GM12878 (cell line): ENCODE results near the gene NPAS2. TPM values are rescaled to one million over a fixed set of nuclear protein-coding genes. Genes with fewer than 3 reads are reported as not detected.

Source experiments
- ATAC-seq: fragments of 200-7000 bp; cut with Tn5 transposase; 3 replicates; pipeline ENCODE4 v1.9.1; 2020; ENCODE audit warnings: mild to moderate bottlenecking, moderate library complexity
- BruUV-seq: library from RNA; stranded (reverse); fragments of 400-500 nt; replicated peaks from 2 replicates; lab custom pipeline; 2021; lab: Mats Ljungman, UMichigan
- CTCF ChIA-PET: fragments of 300-600 bp; sonication (Branson Sonifier 250); formaldehyde crosslinking; extraction: SDS; loops from one replicate; lab custom pipeline; 2021; ENCODE audit warnings: inconsistent platforms; lab: Yijun Ruan, JAX
- POLR2A ChIA-PET: fragments of 350-600 bp; formaldehyde crosslinking; extraction: SDS; loops from one replicate; lab custom pipeline; 2021; ENCODE audit warnings: inconsistent platforms; lab: Charles Lee
- RAD21 ChIA-PET: fragments of 300-600 bp; sonication (Branson Sonifier 250); formaldehyde crosslinking; loops from one replicate; lab custom pipeline; 2023; ENCODE audit warnings: antibody characterized with exemption; ENCODE audit not compliant: unreplicated experiment; lab: Charles Lee
- SMC1A ChIA-PET: fragments of 300-600 bp; sonication (Branson Sonifier 250); formaldehyde crosslinking; loops from one replicate; lab custom pipeline; 2023; ENCODE audit not compliant: unreplicated experiment, uncharacterized antibody; lab: Charles Lee
- DNase-seq: peaks from one replicate; pipeline ENCODE4 v3.0.0-alpha.2; 2011; ENCODE audit warnings: low read depth, low spot score
- FAIRE-seq: peaks from 3 replicates; lab custom pipeline; 2011; peaks lifted over from hg19 to GRCh38; lab: Jason Lieb, UNC
- H2AFZ ChIP-seq: 2 replicates; pipeline ENCODE4 v1.6.0; 2011; ENCODE audit warnings: low read depth, low read length, control low read depth; ENCODE audit not compliant: control insufficient read depth
- H3K27ac ChIP-seq: 2 replicates; pipeline ENCODE4 v1.5.1; 2011; ENCODE audit warnings: control low read depth; ENCODE audit not compliant: control insufficient read depth, insufficient read depth
- H3K27me3 ChIP-seq, 2 experiments: replicated peaks in 1 of 2; 2 replicates each; pipeline versions ENCODE4 v1.6.0 to v1.6.1; 2011; ENCODE audit warnings: low read length in 1 of 2; ENCODE audit not compliant: control insufficient read depth in 2 of 2, insufficient read depth in 2 of 2
- H3K36me3 ChIP-seq, 2 experiments: 2 replicates each; pipeline ENCODE4 v1.5.1; 2011; ENCODE audit warnings: low read length in 1 of 2; ENCODE audit not compliant: control insufficient read depth in 2 of 2, insufficient read depth in 2 of 2
- H3K4me1 ChIP-seq: 2 replicates; pipeline ENCODE4 v1.6.1; 2011; ENCODE audit warnings: mild to moderate bottlenecking, low read length, moderate library complexity, mixed read lengths; ENCODE audit not compliant: control insufficient read depth, insufficient read depth
- H3K4me2 ChIP-seq: 2 replicates; pipeline ENCODE4 v1.6.0; 2011; ENCODE audit warnings: control low read depth; ENCODE audit not compliant: control insufficient read depth, insufficient read depth
- H3K4me3 ChIP-seq: fragments of 200-600 bp; sonication (generic); 2 replicates; pipeline ENCODE4 v1.5.1; 2016
- H3K79me2 ChIP-seq: 2 replicates; pipeline ENCODE4 v1.6.0; 2011; ENCODE audit warnings: low read length; ENCODE audit not compliant: control insufficient read depth, insufficient read depth
- H3K9ac ChIP-seq: 2 replicates; pipeline ENCODE4 v1.8.0; 2011; ENCODE audit warnings: low read length, control low read depth, mixed read lengths; ENCODE audit not compliant: control insufficient read depth, insufficient read depth
- H3K9me3 ChIP-seq: replicated peaks from 3 replicates; pipeline ENCODE4 v1.5.1; 2011; ENCODE audit warnings: mild to moderate bottlenecking, low read length; ENCODE audit not compliant: control insufficient read depth, insufficient read depth
- H4K20me1 ChIP-seq: 2 replicates; pipeline ENCODE4 v1.6.0; 2011; ENCODE audit not compliant: control insufficient read depth, insufficient read depth
- BMI1 ChIP-seq: fragments of 450-650 bp; IDR thresholded peaks from 2 replicates; pipeline ENCODE4 v1.6.1; 2016; ENCODE audit warnings: mild to moderate bottlenecking, moderate library complexity, borderline replicate concordance
- CBX3 ChIP-seq: fragments of 200-600 bp; sonication (generic); IDR thresholded peaks from 2 replicates; pipeline ENCODE4 v1.6.1; 2016; ENCODE audit warnings: low read depth, borderline replicate concordance
- CHD2 ChIP-seq: IDR thresholded peaks from 2 replicates; pipeline ENCODE4 v1.6.1; 2011; ENCODE audit warnings: low read depth, low read length, improper control_type of control experiment, borderline replicate concordance
- FOS ChIP-seq: IDR thresholded peaks from 3 replicates; pipeline ENCODE4 v1.6.1; 2011; ENCODE audit warnings: borderline replicate concordance; ENCODE audit not compliant: insufficient read length; ENCODE audit errors: extremely low read depth
- HDAC2 ChIP-seq: fragments of 200-600 bp; sonication (generic); IDR thresholded peaks from 2 replicates; pipeline ENCODE4 v1.6.1; 2017
- PAX5 ChIP-seq: IDR thresholded peaks from 2 replicates; pipeline ENCODE4 v1.6.1; 2011; ENCODE audit warnings: low read depth, low read length, borderline replicate concordance
- TAF1 ChIP-seq: IDR thresholded peaks from 2 replicates; pipeline ENCODE4 v1.6.1; 2011; ENCODE audit warnings: mild to moderate bottlenecking, low read depth, low read length, borderline replicate concordance
- TCF7 ChIP-seq: IDR thresholded peaks from 2 replicates; pipeline ENCODE4 v1.6.1; 2014; ENCODE audit warnings: antibody characterized with exemption, borderline replicate concordance
- ZBED1 ChIP-seq: IDR thresholded peaks from 2 replicates; pipeline ENCODE4 v1.6.1; 2016; ENCODE audit warnings: borderline replicate concordance
- WGBS: methylation state at CpG from one replicate; pipeline ENCODE4 v1.1.6; 2016; ENCODE audit warnings: low lambda C conversion rate; ENCODE audit not compliant: insufficient replicate concordance, insufficient coverage; ENCODE audit errors: missing lambda C conversion rate; 5-methylcytosine and 5-hydroxymethylcytosine counted together
- in situ Hi-C: fragments of 300-500 bp; cut with MboI; formaldehyde crosslinking; loops from 9 replicates; pipeline ENCODE4 v1.14.3; 2018; ENCODE audit warnings: mixed read lengths
- intact Hi-C: fragments of 100-400 bp; cut with micrococcal nuclease; formaldehyde crosslinking; loops from one replicate; pipeline ENCODE4 v1.14.2; 2022; ENCODE audit not compliant: unreplicated experiment
- polyA plus RNA-seq, 11 experiments: library from polyadenylated mRNA; depleted of rRNA in 4 of 11; unstranded in 6 of 11; stranded (reverse) in 5 of 11; fragments of >200 nt; fragmentation: Nextera tagmentation in 4 of 11; fragmentation: Illumina TruSeq in 1 of 11; extraction: Ambion mirVana in 4 of 11; extraction: Trizol in 1 of 11; gene quantifications; 1 replicate in 1 of 11; 2 replicates in 10 of 11; pipeline versions ENCODE4 v1.2.1 to v1.2.3, GENCODE V29; 2011 to 2016; ENCODE audit warnings: inconsistent platforms in 2 of 11, missing spikeins in 2 of 11, low read depth in 1 of 11
- total RNA-seq, 4 experiments: library from RNA; depleted of rRNA in 3 of 4; stranded (reverse); fragments of >200 nt in 3 of 4; fragmentation: Illumina TruSeq in 1 of 4; extraction: Trizol in 1 of 4; gene quantifications; 2 replicates each; pipeline versions ENCODE4 v1.2.1 to v1.2.3, GENCODE V29; 2013 to 2021
- TF ChIP-seq, protein P1 (sequence below): fragments of 450-650 bp; IDR thresholded peaks from 2 replicates; pipeline ENCODE4 v1.6.1; 2014; ENCODE audit warnings: mild to moderate bottlenecking
- TF ChIP-seq, protein P2 (sequence below): fragments of 450-650 bp; IDR thresholded peaks from 2 replicates; pipeline ENCODE4 v1.6.1; 2016; ENCODE audit warnings: mild to moderate bottlenecking
- TF ChIP-seq, protein P3 (sequence below): IDR thresholded peaks from 2 replicates; pipeline ENCODE4 v1.6.1; 2011; ENCODE audit warnings: low read depth, mild to moderate bottlenecking, low read length, moderate library complexity, borderline replicate concordance; ENCODE audit errors: extremely low read depth

Gene NPAS2
- total and polyA plus RNA-seq, 10 of the 15 experiments (the other 5 are each of a cell fraction or from before 2014, with no cell fraction given), result 0.08 TPM; not detected in 9

DNA sequence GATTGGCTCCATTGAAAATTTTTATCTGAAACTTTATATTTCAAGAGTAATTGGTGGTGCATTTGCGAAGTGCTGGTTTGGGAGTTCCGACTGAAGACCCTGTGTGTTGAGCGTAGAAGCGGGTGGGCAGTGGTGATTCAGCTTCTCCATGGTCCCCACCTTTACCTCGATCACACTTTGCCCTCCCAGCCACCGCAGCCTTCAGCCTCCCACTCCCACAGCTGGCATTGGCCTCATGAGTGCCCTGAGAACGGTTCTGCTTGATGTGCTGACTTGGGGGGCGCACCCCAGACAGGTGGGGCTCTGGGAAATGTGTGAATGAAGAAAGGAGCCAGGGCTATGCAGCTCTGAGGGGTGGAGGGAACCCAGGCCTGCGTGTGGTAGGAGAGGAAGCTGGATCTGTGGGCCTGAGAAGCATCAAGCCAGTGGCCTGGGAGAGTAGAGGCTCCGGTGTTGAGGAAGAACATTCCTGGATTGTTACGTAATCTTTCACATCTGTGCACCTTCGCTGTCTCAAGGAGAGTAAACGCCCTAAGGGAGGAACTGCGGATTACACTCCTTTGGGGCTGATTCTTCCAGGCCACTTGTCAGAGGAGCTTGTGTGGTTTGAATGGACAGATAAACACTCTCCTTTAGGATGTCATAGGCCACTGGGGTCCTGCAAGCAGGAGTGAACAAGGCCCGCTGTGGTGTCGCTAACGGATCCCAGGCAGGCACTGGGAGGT, 83.8 kb downstream of the NPAS2 start:
- no peak for DNase-seq
- POLR2A ChIA-PET, result no interaction called here

More for the DNA sequence above, 83.8 kb downstream of the NPAS2 start:
- Histone ChIP-seq H3K36me3 (no peaks in the 10 kb centered on the region), H3K27ac (no peak overlapping the region), H3K27me3 (peaks cover 0 to 6% of the 10 kb centered on the region in 2 experiments; a peak in 2 of 4 replicates), H3K4me2 (no peak overlapping the region), H3K9me3 (no peaks in the 10 kb centered on the region), H3K4me3 (no peak overlapping the region), H2AFZ (no peak overlapping the region), H3K4me1 (no peaks in the 10 kb centered on the region), H3K9ac (no peak overlapping the region), H3K79me2 (no peaks in the 10 kb centered on the region), H4K20me1 (no peaks in the 10 kb centered on the region)
- intact Hi-C loops (no loop called here), in situ Hi-C loops (no loop called here)
- ChIA-PET RAD21 (no interaction called here), CTCF (no interaction called here), SMC1A (interaction anchor here (0.8 kb wide), 1 partner anchor 79 kb away, joined by 3 read pairs; no protein-coding TSS in a partner anchor)
- ATAC-seq (no peak), FAIRE-seq (no peak)
- TF ChIP-seq PAX5 (no peak), HDAC2 (no peak), CHD2 (no peak), TCF7 (no peak), ZBED1 (no peak), FOS (no peak), BMI1 (no peak), CBX3 (no peak), TAF1 (no peak)
- TF ChIP-seq, protein P1, sequence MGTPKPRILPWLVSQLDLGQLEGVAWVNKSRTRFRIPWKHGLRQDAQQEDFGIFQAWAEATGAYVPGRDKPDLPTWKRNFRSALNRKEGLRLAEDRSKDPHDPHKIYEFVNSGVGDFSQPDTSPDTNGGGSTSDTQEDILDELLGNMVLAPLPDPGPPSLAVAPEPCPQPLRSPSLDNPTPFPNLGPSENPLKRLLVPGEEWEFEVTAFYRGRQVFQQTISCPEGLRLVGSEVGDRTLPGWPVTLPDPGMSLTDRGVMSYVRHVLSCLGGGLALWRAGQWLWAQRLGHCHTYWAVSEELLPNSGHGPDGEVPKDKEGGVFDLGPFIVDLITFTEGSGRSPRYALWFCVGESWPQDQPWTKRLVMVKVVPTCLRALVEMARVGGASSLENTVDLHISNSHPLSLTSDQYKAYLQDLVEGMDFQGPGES, result no peak
- TF ChIP-seq, protein P2, sequence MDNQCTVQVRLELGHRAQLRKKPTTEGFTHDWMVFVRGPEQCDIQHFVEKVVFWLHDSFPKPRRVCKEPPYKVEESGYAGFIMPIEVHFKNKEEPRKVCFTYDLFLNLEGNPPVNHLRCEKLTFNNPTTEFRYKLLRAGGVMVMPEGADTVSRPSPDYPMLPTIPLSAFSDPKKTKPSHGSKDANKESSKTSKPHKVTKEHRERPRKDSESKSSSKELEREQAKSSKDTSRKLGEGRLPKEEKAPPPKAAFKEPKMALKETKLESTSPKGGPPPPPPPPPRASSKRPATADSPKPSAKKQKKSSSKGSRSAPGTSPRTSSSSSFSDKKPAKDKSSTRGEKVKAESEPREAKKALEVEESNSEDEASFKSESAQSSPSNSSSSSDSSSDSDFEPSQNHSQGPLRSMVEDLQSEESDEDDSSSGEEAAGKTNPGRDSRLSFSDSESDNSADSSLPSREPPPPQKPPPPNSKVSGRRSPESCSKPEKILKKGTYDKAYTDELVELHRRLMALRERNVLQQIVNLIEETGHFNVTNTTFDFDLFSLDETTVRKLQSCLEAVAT, result no peak
- TF ChIP-seq, protein P3, sequence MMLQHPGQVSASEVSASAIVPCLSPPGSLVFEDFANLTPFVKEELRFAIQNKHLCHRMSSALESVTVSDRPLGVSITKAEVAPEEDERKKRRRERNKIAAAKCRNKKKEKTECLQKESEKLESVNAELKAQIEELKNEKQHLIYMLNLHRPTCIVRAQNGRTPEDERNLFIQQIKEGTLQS, result no peak
- no TSS peak for BruUV-seq
- 54% methylated on average over 17 of the region's 17 CpGs for WGBS
